ENCODE data around the gene KCNK13.
"Not testable (repeated sequence)": the region's sequence is repeated elsewhere in the genome, so short reads cannot be mapped to it uniquely, and the experiment has no call there.

The KCNK13 gene

GRCh38 chr14:90061685-90062126 lies at the start of gene KCNK13:
Gene KCNK13 (plus strand): TSS chr14:90061994. CDS start chr14:90062206, 212 bp downstream.
- peak; percentile 48 for DNase-seq (ENCODE audit: low spot score)

DNA sequence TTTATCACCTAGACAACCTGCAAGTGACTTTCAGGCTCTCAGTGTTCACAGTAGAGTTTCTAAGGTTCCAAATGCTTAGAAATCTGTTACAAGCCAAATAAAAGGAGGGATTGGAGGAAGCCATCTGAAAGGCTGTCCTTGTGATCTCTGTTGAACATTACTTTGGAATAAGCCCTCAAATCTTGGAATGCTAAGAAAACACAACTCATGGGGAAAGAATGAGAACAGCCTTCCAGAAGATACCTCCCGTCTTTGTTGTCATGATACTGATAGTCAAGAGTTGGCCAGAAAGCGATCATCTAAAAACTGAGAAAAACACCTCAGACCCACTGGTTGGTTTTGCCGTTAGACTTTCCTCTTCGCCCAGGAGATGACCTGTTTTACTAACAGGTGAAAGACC lies 44.4 kb upstream of the KCNK13 start:
- no peak for DNase-seq (ENCODE audit: low spot score)

GRCh38 chr14:90019824-90020523 lies 41.8 kb upstream of the KCNK13 start:
- DNase-seq (ENCODE audit: low spot score) = no peak

DNA sequence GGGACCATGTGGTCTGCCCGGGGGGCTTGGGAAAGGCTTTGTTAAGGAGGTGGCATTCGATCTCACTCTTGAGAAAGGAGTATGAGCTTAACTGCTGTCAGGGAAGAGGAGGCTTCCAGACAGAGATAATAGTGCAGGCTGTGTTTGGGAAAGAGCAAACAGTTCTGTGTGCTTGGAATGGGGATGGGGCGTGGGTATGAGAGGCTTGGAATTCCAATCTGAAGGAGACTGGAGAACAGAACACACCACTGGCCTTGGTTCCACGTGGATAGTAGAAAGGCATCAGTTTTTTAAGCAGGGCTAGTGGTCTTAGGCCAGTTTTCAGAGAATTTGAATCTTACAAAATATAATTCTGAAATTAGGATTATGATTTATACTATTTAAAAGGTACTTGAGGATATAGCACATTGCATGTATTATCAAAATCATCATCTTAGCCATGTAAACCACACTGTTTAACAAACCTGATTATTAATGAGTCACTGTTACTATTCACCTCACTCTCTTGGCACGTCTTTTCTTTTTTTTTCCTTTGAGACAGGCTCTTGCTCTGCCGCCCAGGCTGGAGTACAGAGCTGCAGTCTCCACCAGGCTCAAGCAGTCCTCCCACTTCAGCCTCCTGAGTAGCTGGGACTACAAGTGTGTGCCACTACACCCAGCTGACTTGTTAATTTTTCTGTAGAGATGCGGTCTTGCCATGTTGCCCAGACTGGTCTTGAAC lies 38.5 kb upstream of the KCNK13 start:
- DNase-seq (ENCODE audit: low spot score) = no peak

DNA sequence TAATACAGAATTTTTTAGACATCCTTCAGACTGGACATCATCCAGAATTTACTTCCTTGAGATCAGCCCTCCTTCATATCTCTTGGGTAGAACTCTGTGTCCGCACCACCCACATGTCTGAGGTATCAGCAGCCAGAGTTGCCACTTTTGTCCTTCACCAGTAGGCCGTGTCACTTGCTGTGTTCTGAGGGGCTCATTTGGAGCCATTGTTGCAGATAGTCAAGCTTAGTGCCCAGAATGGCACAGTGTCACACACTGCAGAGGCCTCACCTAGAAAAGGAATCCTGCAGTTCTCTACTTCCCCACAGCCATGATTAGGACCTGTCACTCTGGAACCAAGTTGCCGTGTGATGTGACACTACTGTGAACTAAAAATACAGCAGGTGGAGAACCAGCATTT lies 36.9 kb upstream of the KCNK13 start:
- no peak for DNase-seq (ENCODE audit: low spot score)

- not testable (repeated sequence) for DNase-seq (ENCODE audit: low spot score)
Measured at GRCh38 chr14:90026608-90027007, 35.2 kb upstream of the KCNK13 start.

DNA sequence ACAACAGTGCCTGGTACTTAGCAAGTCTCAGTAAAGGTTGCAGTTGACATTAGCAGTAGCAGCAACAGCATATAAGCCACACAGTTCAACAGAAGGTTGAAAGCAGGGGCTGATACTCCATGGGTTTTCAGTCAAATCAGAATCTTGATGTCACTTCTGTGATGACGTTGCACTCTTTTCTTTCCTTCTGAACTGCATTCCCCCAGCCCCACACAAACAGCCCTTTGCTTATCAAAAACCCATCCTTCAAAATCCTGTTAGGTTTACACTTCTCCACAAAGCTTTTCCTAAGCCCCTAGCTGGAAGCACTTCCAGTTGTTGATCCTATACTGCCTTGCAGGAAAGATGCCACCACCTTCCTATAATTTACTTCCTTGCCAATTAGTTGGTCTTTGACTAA lies 34.0 kb upstream of the KCNK13 start:
- no peak for DNase-seq (ENCODE audit: low spot score)

DNA sequence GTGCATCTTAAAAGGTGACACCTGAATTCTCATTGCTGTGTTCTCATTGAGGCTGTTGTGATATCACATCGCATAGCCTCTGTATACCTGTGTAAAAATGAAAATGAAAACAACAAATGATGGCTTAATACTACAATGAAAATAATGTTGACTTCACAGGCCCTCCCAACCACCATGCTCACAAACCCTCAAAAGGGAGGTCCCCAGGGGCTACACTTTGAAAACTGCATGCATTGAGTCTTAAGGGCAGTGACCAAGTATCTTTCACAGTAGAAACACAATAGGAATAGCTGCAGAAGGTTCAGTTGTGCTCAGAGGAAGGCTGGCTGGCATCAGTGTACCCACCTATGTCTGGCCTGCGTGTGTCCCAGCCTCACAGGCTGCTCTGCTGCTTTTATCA lies 27.6 kb upstream of the KCNK13 start:
- no peak for DNase-seq (ENCODE audit: low spot score)

DNA sequence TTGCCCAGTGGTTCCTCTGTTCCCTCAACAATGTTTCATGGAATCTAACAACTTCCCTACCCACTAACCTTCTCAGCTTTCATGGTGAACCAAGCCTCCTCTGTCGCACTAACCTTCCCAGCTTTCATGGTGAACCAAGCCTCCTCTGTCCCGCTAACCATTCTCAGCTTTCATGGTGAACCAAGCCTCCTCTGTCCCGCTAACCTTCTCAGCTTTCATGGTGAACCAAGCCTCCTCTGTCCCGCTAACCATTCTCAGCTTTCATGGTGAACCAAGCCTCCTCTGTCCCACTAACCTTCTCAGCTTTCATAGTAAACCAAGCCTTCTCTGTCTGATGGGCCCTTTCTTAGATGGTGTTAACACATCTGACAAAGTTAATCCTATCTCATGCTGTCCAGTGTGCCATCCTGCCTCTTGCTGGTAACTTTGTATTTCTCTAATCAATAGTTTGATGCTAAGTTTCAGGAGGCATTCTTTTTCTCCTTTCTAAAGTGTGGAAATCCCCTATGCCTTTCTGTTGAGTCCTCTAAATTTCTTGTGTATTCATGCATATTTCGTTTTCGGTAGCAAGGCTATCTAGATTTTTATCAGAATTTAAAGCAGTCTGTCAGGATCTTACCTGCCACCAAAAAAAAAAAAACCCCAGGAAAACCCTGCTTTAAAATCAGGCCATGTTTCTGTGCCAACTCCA lies 26.8 kb upstream of the KCNK13 start:
- DNase-seq (ENCODE audit: low spot score) = no peak

GRCh38 chr14:90039253-90040010 lies 22.4 kb upstream of the KCNK13 start:
- DNase-seq (ENCODE audit: low spot score) = no peak

GRCh38 chr14:90040411-90040810 lies 21.4 kb upstream of the KCNK13 start:
- no peak for DNase-seq (ENCODE audit: low spot score)

GRCh38 chr14:90042496-90043252 lies 19.1 kb upstream of the KCNK13 start:
- no peak for DNase-seq (ENCODE audit: low spot score)

DNA sequence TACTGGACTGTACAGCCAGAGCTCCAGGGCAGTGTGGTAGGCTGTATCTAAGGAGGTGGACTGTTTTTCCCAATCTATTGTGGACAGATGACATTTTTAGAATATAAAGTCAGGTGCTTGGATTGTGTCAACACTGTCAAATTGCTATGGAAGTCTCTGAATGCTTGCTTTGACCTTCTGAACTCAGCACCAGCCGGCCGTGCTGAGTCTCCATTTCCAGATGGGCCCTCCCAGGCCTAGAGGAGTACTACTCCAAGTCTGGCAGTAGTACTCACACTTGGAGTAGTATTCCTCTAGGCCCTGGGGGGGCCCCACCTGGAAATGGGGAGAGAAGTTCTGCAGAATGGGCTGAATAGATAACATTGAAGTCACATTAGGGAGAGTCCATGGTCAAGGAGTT lies 16.2 kb upstream of the KCNK13 start:
- DNase-seq (ENCODE audit: low spot score) = no peak

DNA sequence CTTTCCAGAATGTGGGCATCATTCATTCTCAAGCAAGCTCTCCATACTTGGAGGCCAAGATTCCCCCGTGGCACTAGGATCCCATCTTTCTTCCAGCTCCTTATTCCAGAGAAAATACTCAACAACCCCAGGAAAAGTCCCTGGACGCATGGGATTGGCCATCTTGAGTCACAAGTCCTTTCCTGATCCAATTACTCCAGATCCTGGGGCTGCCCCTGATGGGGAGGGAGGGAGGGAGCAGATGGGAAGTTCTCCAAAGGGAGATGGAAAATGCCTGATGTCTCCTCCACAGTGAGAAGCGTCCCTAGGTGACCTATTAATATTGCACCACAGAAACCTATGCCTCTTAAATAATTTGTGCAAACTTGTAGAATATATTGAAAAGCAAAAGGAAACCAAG lies 12.4 kb upstream of the KCNK13 start:
- DNase-seq (ENCODE audit: low spot score) = no peak

- no peak for DNase-seq (ENCODE audit: low spot score)
Measured at GRCh38 chr14:90050271-90050670, 11.5 kb upstream of the KCNK13 start.

- no peak for DNase-seq (ENCODE audit: low spot score)
Measured at GRCh38 chr14:90053044-90053443, 8.8 kb upstream of the KCNK13 start.

GRCh38 chr14:90054803-90055202 lies 7.0 kb upstream of the KCNK13 start:
- no peak for DNase-seq (ENCODE audit: low spot score)

GRCh38 chr14:90056826-90057225 lies 5.0 kb upstream of the KCNK13 start:
- DNase-seq (ENCODE audit: low spot score) = no peak

GRCh38 chr14:90058876-90059458 lies 2.8 kb upstream of the KCNK13 start:
- DNase-seq (ENCODE audit: low spot score) = no peak

DNA sequence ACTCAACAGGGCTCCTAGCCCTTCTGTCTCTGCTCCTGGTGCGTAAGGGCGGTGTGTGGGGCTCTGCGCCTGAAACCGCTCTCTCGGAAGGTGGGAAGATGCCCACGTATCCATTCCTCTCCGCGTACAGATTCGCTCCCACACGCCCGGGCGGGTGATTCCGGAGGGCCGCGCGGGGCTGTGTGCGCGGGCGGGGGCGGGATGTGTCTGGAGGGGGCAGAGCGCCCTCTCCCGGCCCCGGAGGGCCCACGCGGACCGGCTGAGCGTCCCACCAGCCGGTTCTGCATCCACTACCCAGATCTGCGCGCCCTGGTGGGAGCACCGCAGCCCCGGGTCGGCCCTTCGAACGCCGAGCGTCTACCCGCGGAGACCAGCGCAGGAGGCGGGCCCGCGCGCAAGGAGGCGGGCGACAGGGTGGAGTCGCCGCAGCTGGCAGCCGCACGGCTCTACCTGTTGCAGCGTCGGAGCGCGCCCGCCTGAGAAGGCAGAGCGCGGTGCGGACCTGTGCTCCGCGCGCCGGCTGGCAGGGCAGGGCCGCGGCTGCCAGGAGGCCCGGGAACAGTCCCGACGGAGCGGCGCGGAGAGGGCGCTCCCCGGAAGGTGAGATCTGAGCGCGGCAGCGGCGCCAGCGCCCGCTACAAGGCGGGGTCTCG lies 1.4 kb upstream of the KCNK13 start:
- DNase-seq (ENCODE audit: low spot score) = peak; percentile 82

Measured in SW480 (cell line).